ENCODE data around the gene CRY2.

CRY2 gene

DNA sequence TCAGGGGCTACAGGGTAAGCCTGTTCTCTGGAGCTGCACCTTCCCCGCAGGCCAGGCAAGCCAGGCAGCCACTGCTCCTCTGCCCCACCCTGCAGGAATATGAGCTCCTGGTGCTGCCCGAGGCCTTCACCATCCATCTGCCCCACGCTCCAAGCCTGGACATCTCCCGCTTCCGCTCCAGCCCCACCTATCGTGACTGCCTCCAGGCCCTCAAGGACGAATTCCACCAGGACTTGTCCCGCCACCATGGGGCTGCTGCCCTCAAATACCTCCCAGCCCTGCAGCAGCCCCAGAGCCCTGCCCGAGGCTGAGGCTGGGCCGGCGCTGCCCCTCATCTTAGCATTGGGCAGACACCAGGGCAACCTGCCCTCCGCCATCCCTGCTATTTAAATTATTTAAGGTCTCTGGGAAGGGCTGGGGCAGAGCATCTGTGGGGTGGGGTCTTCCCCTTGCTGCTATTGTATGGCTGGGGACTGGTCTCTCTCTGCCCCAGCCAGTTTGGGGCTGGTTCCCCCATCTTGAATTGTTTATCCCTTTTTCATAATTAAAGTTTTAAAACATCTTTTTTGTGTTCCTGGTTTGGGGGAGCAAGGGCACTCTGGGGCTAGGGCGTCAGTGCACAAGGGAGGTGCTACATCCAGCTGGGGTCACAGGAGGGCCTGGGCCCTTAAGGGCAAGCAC is 81.4 kb downstream of the CRY2 start:
- in situ Hi-C loops (cut with MboI; ENCODE audit: low sequenced_read_pairs): no loop called here

DNA sequence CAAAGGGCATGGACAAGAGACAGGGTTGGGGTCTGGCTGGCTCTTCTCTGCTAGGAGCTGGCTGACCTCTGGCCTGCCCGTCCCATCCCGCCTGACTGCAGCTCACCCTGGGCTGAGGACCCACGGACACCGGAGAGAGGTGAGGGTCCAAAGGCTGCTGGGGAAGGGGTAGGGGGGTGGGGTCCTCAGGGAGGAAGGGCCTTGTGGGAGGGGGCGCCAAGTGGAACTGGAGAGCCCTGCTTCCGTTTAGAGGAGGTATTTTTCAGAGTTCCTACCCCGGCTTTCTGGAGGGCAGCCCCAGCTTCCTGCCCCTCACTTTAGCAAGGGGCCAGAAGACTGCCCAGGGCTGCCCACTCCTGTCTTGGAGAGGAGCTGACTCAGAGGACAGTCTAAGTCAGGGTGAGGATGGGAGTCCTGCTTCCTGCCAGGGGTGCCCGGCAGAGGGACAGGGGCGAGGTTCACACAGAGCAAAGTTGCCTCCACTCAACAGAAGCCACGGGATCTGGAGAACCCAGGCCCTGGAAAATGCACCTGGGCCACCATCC is 82.3 kb downstream of the CRY2 start:
- in situ Hi-C loops (cut with MboI; ENCODE audit: low sequenced_read_pairs): no loop called here

DNA sequence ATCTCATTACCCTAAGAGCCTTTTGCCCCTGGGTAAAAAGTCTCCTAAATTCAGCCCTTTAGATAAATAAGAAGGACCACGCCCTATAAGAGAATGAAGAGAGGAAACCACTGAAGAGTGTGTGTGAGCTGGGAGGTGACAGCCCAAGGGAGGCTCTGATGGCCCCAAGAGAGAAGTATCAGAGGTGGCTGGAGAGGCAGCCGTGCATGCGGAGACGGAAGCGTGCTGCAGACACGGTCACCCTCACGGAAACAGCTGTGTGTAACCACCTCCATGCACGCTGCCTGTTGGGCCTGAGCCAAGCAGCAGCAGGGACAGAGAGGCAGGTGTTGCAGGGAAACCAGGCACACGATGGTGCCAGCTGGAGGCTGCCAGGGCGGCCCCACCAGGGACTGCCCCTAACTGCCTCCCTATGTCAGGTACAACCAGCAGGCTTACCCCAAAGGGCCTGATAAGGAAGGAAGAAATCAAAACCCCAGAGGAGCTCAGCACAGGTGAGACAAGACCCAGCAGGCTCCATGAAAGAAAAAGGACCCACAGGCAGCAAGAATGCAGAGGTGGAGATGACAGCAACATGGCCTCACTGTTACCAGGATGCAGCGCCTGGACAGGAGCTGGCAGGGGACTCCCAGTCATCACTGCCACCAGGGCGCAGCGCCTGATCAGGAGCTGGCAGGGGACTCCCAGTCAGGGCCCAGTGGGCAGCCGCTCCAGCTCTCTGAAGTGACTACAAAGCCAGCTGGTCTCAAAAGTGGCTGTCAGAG is 82.9 kb downstream of the CRY2 start:
- in situ Hi-C loops (cut with MboI; ENCODE audit: low sequenced_read_pairs): no loop called here

DNA sequence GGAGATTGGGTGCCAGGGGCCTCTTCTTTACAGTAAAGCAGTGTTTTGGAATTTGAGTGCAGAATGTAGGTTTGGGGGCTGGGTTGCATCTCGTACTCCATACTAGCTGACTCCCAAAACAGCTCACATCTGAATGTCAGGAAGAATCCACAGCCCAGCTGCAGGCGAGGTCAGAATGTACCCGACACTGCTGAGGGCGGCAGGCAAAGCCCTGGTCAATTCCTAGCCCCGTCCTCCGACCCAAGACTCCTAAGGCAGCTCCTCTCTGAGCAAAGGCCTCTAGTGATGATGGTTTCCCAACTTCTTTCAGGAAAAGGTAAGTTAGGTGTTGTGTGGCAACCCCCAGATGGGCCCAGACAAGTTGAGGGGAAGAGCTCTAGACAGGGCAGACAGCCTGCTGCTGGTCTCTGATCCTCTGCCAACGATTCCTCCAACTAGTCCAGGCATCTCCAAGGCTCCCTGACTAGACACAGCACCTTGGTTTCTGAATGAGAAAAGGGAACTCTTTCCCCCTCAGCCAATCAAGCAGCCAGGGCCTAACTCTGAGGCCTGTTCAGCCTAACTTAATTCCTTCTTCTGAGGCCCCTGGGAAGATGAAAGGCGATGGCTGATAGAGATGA is 83.8 kb downstream of the CRY2 start:
- in situ Hi-C loops (cut with MboI; ENCODE audit: low sequenced_read_pairs): no loop called here

DNA sequence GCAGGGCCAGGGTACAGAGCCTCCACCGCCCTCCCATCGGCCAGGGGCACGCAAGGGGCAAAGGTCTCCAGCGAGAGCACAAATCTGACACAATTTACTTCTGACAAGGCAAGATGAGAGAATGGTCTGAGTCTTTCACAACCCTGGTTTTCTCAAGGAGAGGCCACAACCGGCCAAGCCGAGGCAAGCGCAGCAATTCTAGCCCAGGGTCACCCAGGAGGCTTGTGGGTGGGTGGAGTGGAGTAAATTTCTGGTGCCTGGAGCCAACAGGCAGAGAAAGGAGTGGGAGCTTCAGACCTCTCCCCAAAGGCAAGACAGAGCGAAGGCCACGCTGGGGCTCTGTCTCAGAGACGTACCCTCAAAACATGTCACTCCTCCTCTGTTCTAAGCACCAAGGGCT is 84.5 kb downstream of the CRY2 start:
- in situ Hi-C loops (cut with MboI; ENCODE audit: low sequenced_read_pairs): no loop called here

DNA sequence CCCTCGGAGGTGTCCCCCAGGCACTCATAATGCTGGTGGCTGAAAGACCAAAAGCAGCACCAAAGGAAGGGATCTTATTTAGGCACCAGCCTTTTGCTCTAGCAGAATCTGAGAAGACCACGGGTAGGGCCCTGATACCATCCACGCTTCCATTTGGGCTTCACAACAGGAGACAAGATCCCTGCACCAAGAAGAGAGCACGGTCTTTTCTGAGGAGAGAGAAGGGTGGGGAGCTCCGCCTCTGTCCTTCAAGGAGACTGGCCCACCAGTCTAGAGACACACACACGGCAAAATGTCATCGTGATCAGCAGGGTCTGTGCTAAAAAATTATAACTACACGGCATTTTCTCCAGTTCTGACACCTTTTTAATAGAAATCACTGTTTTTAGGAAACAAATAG is 84.9 kb downstream of the CRY2 start:
- in situ Hi-C loops (cut with MboI; ENCODE audit: low sequenced_read_pairs): no loop called here
